SK-N-SH (cell line): ENCODE measurements around the gene COLQ. TPM values are rescaled to one million over a fixed set of nuclear protein-coding genes. Genes with fewer than 3 reads are reported as not detected.

Experiments
- CTCF ChIA-PET: fragments of 300-600, 350-600 bp; formaldehyde crosslinking; extraction: SDS; loops from one replicate; lab custom pipeline; 2021; lab: Yijun Ruan, JAX
- POLR2A ChIA-PET: fragments of 350-600 bp; sonication (Branson Sonifier 250); formaldehyde crosslinking; extraction: SDS; loops from one replicate; lab custom pipeline; 2020; ENCODE audit warnings: antibody characterized with exemption, inconsistent platforms; lab: Yijun Ruan, JAX
- DNase-seq: peaks from one replicate; pipeline ENCODE4 v3.0.0; 2012
- H2AFZ ChIP-seq: fragments of 200-600 bp; sonication (generic); 2 replicates; pipeline ENCODE4 v1.8.1; 2016; ENCODE audit warnings: antibody characterized with exemption, mild to moderate bottlenecking, low read depth
- H3F3A ChIP-seq: fragments of 200-600 bp; sonication (generic); replicated peaks from 2 replicates; pipeline ENCODE3; 2016; ENCODE audit warnings: antibody characterized with exemption, mild to moderate bottlenecking; ENCODE audit not compliant: insufficient read depth
- H3K27ac ChIP-seq, 2 experiments: fragments of 200-500 bp in 1 of 2; fragments of 200-600 bp in 1 of 2; sonication (Bioruptor generic) in 1 of 2; sonication (generic), shearing (Covaris generic) in 1 of 2; 2 replicates each; pipeline versions ENCODE4 v1.5.1 to v1.6.1; 2014 to 2016; ENCODE audit warnings: low read depth in 2 of 2, inconsistent platforms in 1 of 2, low read length in 1 of 2, mild to moderate bottlenecking in 1 of 2, mixed read lengths in 1 of 2
- H3K27me3 ChIP-seq: fragments of 200-600 bp; sonication (generic), shearing (Covaris generic); 2 replicates; pipeline ENCODE4 v1.6.1; 2016; ENCODE audit warnings: mixed run types; ENCODE audit not compliant: insufficient read depth
- H3K36me3 ChIP-seq, 2 experiments: fragments of 200-500 bp in 1 of 2; fragments of 200-600 bp in 1 of 2; sonication (Bioruptor generic) in 1 of 2; sonication (generic) in 1 of 2; replicated peaks in 1 of 2; 2 replicates each; pipeline versions ENCODE3 to v1.5.1; 2014 to 2016; ENCODE audit warnings: low read length in 1 of 2, mild to moderate bottlenecking in 1 of 2; ENCODE audit not compliant: insufficient read depth in 2 of 2, control insufficient read depth in 1 of 2
- H3K4me1 ChIP-seq, 2 experiments: fragments of 200-500 bp in 1 of 2; fragments of 200-600 bp in 1 of 2; sonication (Bioruptor generic) in 1 of 2; sonication (generic), shearing (Covaris generic) in 1 of 2; 2 replicates each; pipeline versions ENCODE4 v1.5.1 to v1.6.1; 2014 to 2016; ENCODE audit warnings: low read depth in 1 of 2, low read length in 1 of 2, mixed run types in 1 of 2; ENCODE audit not compliant: insufficient read depth in 2 of 2, control insufficient read depth in 1 of 2
- H3K4me2 ChIP-seq: fragments of 200-600 bp; sonication (generic), shearing (Covaris generic); 2 replicates; pipeline ENCODE4 v1.6.1; 2017; ENCODE audit warnings: mixed run types
- H3K4me3 ChIP-seq, 2 experiments: fragments of 200-500 bp in 1 of 2; fragments of 200-600 bp in 1 of 2; sonication (Bioruptor generic) in 1 of 2; sonication (generic), shearing (Covaris generic) in 1 of 2; 2 replicates each; pipeline versions ENCODE4 v1.5.1 to v1.8.1; 2014 to 2016; ENCODE audit warnings: low read depth in 2 of 2, inconsistent platforms in 1 of 2, low read length in 1 of 2, mild to moderate bottlenecking in 1 of 2, mixed read lengths in 1 of 2, moderate library complexity in 1 of 2
- H3K79me2 ChIP-seq: fragments of 200-600 bp; sonication (generic); 2 replicates; pipeline ENCODE4 v1.8.1; 2017; ENCODE audit warnings: mild to moderate bottlenecking; ENCODE audit not compliant: insufficient read depth
- H3K9ac ChIP-seq: fragments of 200-600 bp; sonication (generic); 2 replicates; pipeline ENCODE4 v1.6.1; 2017; ENCODE audit warnings: mixed run types
- H3K9me2 ChIP-seq: fragments of 200-600 bp; sonication (generic); 2 replicates; pipeline ENCODE4 v1.6.1; 2017; ENCODE audit warnings: mixed run types
- H3K9me3 ChIP-seq: fragments of 200-600 bp; sonication (generic); 2 replicates; pipeline ENCODE4 v1.6.1; 2017; ENCODE audit warnings: mixed run types, mild to moderate bottlenecking, moderate library complexity
- H4K20me1 ChIP-seq: fragments of 200-600 bp; sonication (generic); 2 replicates; pipeline ENCODE4 v1.6.1; 2017; ENCODE audit warnings: mild to moderate bottlenecking, mixed run types; ENCODE audit not compliant: insufficient read depth
- EP300 ChIP-seq, 2 experiments: IDR thresholded peaks; 2 replicates each; pipeline versions ENCODE4 v1.4.0 to v1.6.1; 2012; ENCODE audit warnings: borderline replicate concordance in 1 of 2, low read depth in 1 of 2, low read length in 1 of 2
- EZH2phosphoT487 ChIP-seq: fragments of 200-600 bp; sonication (generic); IDR thresholded peaks from 2 replicates; pipeline ENCODE4 v1.6.1; 2017; ENCODE audit warnings: low read depth, mixed run types, mild to moderate bottlenecking, antibody characterized with exemption, moderate library complexity, borderline replicate concordance
- GATA2 ChIP-seq: sonication (generic); formaldehyde crosslinking; IDR thresholded peaks from 2 replicates; pipeline ENCODE4 v1.5.0; 2020; ENCODE audit warnings: mild to moderate bottlenecking, missing genetic modification reagents
- JUND ChIP-seq: IDR thresholded peaks from 2 replicates; pipeline ENCODE4 v1.4.0; 2012
- MXI1 ChIP-seq: IDR thresholded peaks from 2 replicates; pipeline ENCODE4 v1.6.1; 2012; ENCODE audit warnings: mild to moderate bottlenecking, low read depth, low read length, improper control_type of control experiment
- RCOR1 ChIP-seq: fragments of 150-350 bp; IDR thresholded peaks from 2 replicates; pipeline ENCODE4 v1.6.1; 2017; ENCODE audit warnings: antibody characterized with exemption, low read length
- RFX5 ChIP-seq: IDR thresholded peaks from 2 replicates; pipeline ENCODE4 v1.6.1; 2012; ENCODE audit warnings: mild to moderate bottlenecking, improper control_type of control experiment, low read length
- RXRA ChIP-seq: IDR thresholded peaks from 2 replicates; pipeline ENCODE4 v1.4.0; 2012; ENCODE audit warnings: low read depth, mild to moderate bottlenecking, borderline replicate concordance
- SIN3A ChIP-seq: IDR thresholded peaks from 2 replicates; pipeline ENCODE4 v1.6.1; 2012; ENCODE audit warnings: low read depth, mild to moderate bottlenecking, low read length, moderate library complexity, borderline replicate concordance
- SMC3 ChIP-seq: IDR thresholded peaks from 2 replicates; pipeline ENCODE4 v1.6.1; 2012; ENCODE audit warnings: low read depth, low read length, improper control_type of control experiment
- TAF1 ChIP-seq: IDR thresholded peaks from 2 replicates; pipeline ENCODE4 v1.6.1; 2012; ENCODE audit warnings: low read depth, mild to moderate bottlenecking, low read length, moderate library complexity, borderline replicate concordance
- YY1 ChIP-seq: IDR thresholded peaks from 2 replicates; pipeline ENCODE4 v1.4.0; 2012; ENCODE audit warnings: low read depth, mild to moderate bottlenecking
- WGBS: methylation state at CpG from one replicate; pipeline ENCODE4 v1.1.6; 2017; ENCODE audit warnings: low lambda C conversion rate; 5-methylcytosine and 5-hydroxymethylcytosine counted together
- polyA plus RNA-seq, 3 experiments: library from polyadenylated mRNA; depleted of rRNA; stranded (reverse); fragments of >200 nt; gene quantifications; 2 replicates each; pipeline ENCODE4 v1.2.3, GENCODE V29; 2012
- TF ChIP-seq, protein P1 (sequence below): fragments of 150-350 bp; IDR thresholded peaks from 2 replicates; pipeline ENCODE4 v1.6.1; 2017; ENCODE audit warnings: antibody characterized with exemption, low read length, low read depth, borderline replicate concordance
- TF ChIP-seq, protein P2 (sequence below): IDR thresholded peaks from 2 replicates; pipeline ENCODE4 v1.4.0; 2012; ENCODE audit warnings: low read depth, borderline replicate concordance
- TF ChIP-seq, protein P3 (sequence below): fragments of 150-350 bp; IDR thresholded peaks from 2 replicates; pipeline ENCODE4 v1.6.1; 2016; ENCODE audit warnings: mild to moderate bottlenecking, low read depth, low read length

The COLQ gene
- polyA plus RNA-seq, 1 of the 3 experiments (the other 2 are of a cell fraction): 1.5 TPM

DNA sequence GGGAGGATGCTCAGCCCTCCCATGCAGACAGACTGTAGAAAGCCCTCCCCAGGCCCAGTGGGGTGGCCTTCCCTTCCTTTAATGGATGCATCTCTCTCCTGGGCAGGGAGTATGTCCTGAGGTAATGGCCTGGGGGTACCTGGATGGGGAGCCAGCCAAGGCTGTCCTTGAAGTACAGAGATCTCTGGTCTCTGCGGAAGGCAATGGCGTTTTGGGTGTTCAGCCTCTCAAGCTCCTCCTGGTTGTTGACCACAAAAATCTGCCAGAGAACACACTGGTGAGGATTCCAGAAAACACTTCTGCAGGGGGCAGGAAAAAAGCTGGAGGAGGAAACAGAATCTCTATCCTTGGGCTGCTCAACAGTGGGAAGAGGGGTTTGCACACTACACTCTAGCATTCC lies 65.2 kb downstream of the COLQ start:
- ChIA-PET POLR2A (no interaction called here), CTCF (no interaction called here)
- Histone ChIP-seq H3K9me3 (no peaks in the 10 kb centered on the region), H3F3A (no peaks in the 10 kb centered on the region), H3K27ac (no peak overlapping the region), H4K20me1 (no peaks in the 10 kb centered on the region), H3K4me1 (peaks cover 0 to 12% of the 10 kb centered on the region in 2 experiments; a peak in 2 of 4 replicates), H3K27me3 (no peaks in the 10 kb centered on the region), H3K36me3 (peaks cover 0 to 3% of the 10 kb centered on the region in 2 experiments), H3K9ac (no peak overlapping the region), H2AFZ (no peak overlapping the region), H3K79me2 (no peaks in the 10 kb centered on the region), H3K4me2 (no peak overlapping the region), H3K4me3 (no peak overlapping the region), H3K9me2 (no peaks in the 10 kb centered on the region)
- no peak for DNase-seq
- 86% methylated on average over 2 of the region's 2 CpGs for WGBS
- TF ChIP-seq EZH2phosphoT487 (no peak), YY1 (no peak), RFX5 (no peak), RCOR1 (no peak), TAF1 (no peak), EP300 (IDR thresholded peaks at IDR 0.05; ENCODE audit: borderline replicate concordance in 1 of 2, low read depth in 1 of 2, low read length in 1 of 2) (no peak), JUND (no peak), GATA2 (no peak), SMC3 (no peak), RXRA (no peak)

DNA sequence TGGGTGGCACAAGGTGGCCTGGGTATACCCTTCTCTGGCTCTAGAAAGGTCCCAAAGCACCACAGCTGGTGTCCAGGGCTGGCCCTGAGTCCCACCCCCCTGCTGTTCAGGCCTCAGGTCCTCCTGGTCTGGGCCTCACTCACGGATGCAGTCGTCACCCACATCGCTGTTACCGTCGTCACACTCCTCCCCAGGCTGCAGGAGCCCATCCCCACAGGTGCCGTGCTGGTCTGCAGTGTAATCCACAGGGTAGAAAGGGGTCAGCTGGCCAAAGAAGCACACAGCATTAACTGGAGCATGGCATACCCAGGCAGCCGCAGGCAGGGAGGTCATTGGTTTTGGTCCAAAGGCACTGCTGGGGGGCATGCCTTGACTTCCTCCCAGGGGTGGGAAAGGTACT lies 65.8 kb downstream of the COLQ start:
- no peak overlapping the region for H3K4me3 ChIP-seq
- H3K9ac ChIP-seq: no peak overlapping the region
- ChIA-PET POLR2A (no interaction called here), CTCF (interaction anchor here (1.3 kb wide), 1 partner anchor 101 kb away, joined by 3 read pairs; no protein-coding TSS in a partner anchor)
- H3K79me2 ChIP-seq: no peaks in the 10 kb centered on the region
- no peak for DNase-seq
- no peaks in the 10 kb centered on the region for H3F3A ChIP-seq
- no peaks in the 10 kb centered on the region for H3K9me3 ChIP-seq
- no peak overlapping the region for H3K4me2 ChIP-seq
- no peak overlapping the region for H3K27ac ChIP-seq
- H2AFZ ChIP-seq: no peak overlapping the region
- H3K27me3 ChIP-seq: no peaks in the 10 kb centered on the region
- H3K36me3 ChIP-seq: peaks cover 0 to 3% of the 10 kb centered on the region in 2 experiments
- TF ChIP-seq, protein P1, sequence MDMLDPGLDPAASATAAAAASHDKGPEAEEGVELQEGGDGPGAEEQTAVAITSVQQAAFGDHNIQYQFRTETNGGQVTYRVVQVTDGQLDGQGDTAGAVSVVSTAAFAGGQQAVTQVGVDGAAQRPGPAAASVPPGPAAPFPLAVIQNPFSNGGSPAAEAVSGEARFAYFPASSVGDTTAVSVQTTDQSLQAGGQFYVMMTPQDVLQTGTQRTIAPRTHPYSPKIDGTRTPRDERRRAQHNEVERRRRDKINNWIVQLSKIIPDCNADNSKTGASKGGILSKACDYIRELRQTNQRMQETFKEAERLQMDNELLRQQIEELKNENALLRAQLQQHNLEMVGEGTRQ: no peak
- 83% methylated on average over 1 of the region's 7 CpGs for WGBS
- H3K9me2 ChIP-seq: no peaks in the 10 kb centered on the region
- no peaks in the 10 kb centered on the region for H4K20me1 ChIP-seq
- peaks cover 0 to 8% of the 10 kb centered on the region in 2 experiments; a peak in 2 of 4 replicates for H3K4me1 ChIP-seq

DNA sequence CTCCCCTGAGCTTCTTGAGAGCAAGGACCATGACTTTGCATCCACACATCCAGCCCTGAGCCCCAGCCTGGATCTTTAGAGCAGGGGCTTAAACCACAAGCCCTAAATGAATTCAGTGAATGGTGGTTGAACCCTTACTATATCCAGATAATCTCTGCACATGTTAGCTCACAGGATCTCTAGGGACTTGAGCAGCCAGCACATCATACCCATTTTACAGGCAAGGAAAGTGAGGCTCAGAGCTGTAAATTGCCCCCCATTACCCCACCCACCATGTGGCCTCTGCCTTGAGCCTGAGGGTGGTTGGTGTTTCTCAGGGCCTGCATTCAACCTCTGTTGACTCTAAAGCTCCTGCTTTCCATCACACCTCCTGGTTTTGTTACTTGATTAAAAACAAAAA lies 66.5 kb downstream of the COLQ start:
- Histone ChIP-seq H3K27me3 (no peaks in the 10 kb centered on the region), H3K36me3 (peaks cover 0 to 3% of the 10 kb centered on the region in 2 experiments), H4K20me1 (no peaks in the 10 kb centered on the region), H3K4me3 (no peak overlapping the region), H3K9me2 (no peaks in the 10 kb centered on the region), H3K4me1 (peaks cover 0 to under 1% of the 10 kb centered on the region in 2 experiments; a peak in 1 of 4 replicates), H3K79me2 (no peaks in the 10 kb centered on the region), H3F3A (no peaks in the 10 kb centered on the region), H3K4me2 (no peak overlapping the region), H3K27ac (no peak overlapping the region)
- CTCF ChIA-PET: interaction anchor here (1.1 to 1.3 kb wide), 4 partner anchors 12 to 188 kb away, joined by 3 read pairs; no protein-coding TSS in a partner anchor
- POLR2A ChIA-PET: no interaction called here
- DNase-seq: no peak
- TF ChIP-seq MXI1 (no peak), SIN3A (no peak)
- TF ChIP-seq, protein P2, sequence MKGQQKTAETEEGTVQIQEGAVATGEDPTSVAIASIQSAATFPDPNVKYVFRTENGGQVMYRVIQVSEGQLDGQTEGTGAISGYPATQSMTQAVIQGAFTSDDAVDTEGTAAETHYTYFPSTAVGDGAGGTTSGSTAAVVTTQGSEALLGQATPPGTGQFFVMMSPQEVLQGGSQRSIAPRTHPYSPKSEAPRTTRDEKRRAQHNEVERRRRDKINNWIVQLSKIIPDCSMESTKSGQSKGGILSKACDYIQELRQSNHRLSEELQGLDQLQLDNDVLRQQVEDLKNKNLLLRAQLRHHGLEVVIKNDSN: no peak
- TF ChIP-seq, protein P3, sequence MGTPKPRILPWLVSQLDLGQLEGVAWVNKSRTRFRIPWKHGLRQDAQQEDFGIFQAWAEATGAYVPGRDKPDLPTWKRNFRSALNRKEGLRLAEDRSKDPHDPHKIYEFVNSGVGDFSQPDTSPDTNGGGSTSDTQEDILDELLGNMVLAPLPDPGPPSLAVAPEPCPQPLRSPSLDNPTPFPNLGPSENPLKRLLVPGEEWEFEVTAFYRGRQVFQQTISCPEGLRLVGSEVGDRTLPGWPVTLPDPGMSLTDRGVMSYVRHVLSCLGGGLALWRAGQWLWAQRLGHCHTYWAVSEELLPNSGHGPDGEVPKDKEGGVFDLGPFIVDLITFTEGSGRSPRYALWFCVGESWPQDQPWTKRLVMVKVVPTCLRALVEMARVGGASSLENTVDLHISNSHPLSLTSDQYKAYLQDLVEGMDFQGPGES: no peak
- TF ChIP-seq, all 33 proteins: peak for 0
- Histone ChIP-seq H2AFZ (no peak overlapping the region), H3K9ac (no peak overlapping the region), H3K9me3 (no peaks in the 10 kb centered on the region)
